Ectodermal cell (in vitro differentiated cells): ENCODE data around the gene HP1BP3.
A peak's percentile ranks its signal among the peaks of the same experiment; 100 is the strongest.

Source experiments
- H3K27ac ChIP-seq: 2 replicates; pipeline ENCODE4 v1.7.0; 2013; ENCODE audit warnings: mild to moderate bottlenecking, low read depth, low read length; ENCODE audit not compliant: insufficient read depth, poor library complexity, severe bottlenecking
- H3K27me3 ChIP-seq: 2 replicates; pipeline ENCODE4 v1.7.0; 2013; ENCODE audit warnings: mild to moderate bottlenecking, low read length; ENCODE audit not compliant: insufficient read depth, control insufficient read depth, poor library complexity, severe bottlenecking
- H3K36me3 ChIP-seq: one replicate; pipeline ENCODE4 v1.7.0; 2013; ENCODE audit warnings: low read length; ENCODE audit not compliant: control insufficient read depth, insufficient read depth
- H3K4me1 ChIP-seq: one replicate; pipeline ENCODE4 v1.7.0; 2013; ENCODE audit warnings: low read length; ENCODE audit not compliant: control insufficient read depth, insufficient read depth
- H3K4me3 ChIP-seq: 2 replicates; pipeline ENCODE4 v1.7.0; 2013; ENCODE audit warnings: low read depth, low read length, control low read depth; ENCODE audit not compliant: insufficient read depth
- H3K9me3 ChIP-seq: 2 replicates; pipeline ENCODE4 v1.7.0; 2013; ENCODE audit warnings: mild to moderate bottlenecking, low read length, moderate library complexity; ENCODE audit not compliant: control insufficient read depth
- WGBS, 2 experiments: methylation state at CpG; one replicate each; pipeline ENCODE4 v1.1.7; 2013; ENCODE audit warnings: missing lambda C conversion rate in 2 of 2; 5-methylcytosine and 5-hydroxymethylcytosine counted together

Gene HP1BP3

DNA sequence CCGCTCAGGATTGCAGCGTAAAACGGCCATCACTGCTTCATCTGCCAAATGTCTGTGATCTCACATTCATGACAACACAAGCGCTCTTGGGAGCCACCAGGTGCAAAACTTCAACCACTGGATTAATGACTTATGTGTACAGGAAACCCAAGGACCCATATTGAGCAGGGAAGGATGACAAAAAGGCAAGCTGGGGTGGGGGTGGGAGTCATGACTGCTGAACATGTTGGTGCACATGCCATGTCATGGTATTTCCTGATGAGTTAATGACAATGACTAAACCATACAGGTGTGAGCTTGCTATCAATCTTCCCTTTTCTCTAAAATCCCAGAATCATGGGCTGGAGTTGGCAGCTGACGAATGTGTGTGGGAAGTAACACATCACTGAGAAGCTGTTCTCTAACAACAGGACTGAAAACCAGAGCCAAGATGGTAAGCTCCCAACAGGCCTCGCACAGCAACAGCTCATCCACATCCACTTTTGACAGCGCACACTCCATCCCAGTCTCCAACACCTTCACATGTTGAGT, 51.5 kb downstream of the HP1BP3 start:
- Histone ChIP-seq H3K9me3 (no peaks in the 10 kb centered on the region), H3K36me3 (no peaks in the 10 kb centered on the region), H3K27ac (no peak overlapping the region), H3K4me1 (peaks cover 9% of the 10 kb centered on the region), H3K27me3 (peaks cover 36% of the 10 kb centered on the region), H3K4me3 (no peak overlapping the region)
- 93 to 96% methylated on average over 7 of the region's 7 CpGs for WGBS, 2 experiments

DNA sequence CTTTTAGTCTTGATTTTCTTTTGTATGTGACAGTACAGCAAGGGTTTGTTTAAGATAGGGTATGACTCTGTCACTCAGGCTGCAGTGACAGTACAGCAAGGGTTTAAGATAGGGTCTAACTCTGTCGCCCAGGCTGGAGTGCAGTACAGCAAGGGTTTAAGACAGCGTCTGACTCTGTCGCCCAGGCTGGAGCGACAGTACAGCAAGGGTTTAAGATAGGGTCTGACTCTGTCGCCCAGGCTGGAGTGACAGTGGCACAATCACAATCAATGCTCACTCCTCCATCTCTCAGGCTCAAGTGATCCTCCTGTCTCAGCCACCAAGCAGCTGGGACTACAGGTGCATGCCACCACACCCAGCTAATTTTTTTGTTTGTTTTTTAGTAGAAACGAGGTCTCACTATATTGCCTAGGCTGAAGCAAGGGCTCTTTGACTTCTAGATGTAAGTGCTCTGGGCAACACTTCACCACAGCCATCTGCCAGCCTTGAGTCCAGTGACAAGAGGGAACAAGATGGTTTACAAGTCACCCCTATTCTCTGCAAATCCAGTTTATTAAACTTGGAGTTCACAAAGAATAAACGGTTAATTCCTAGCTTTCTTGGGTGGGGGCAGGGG, 53.6 kb downstream of the HP1BP3 start:
- Histone ChIP-seq H3K36me3 (no peaks in the 10 kb centered on the region), H3K27ac (no peak overlapping the region), H3K4me1 (peaks cover 20% of the 10 kb centered on the region), H3K4me3 (no peak overlapping the region), H3K9me3 (no peaks in the 10 kb centered on the region), H3K27me3 (peaks cover 48% of the 10 kb centered on the region)
- WGBS, 2 experiments: 48 to 50% methylated on average over 7 of the region's 7 CpGs

DNA sequence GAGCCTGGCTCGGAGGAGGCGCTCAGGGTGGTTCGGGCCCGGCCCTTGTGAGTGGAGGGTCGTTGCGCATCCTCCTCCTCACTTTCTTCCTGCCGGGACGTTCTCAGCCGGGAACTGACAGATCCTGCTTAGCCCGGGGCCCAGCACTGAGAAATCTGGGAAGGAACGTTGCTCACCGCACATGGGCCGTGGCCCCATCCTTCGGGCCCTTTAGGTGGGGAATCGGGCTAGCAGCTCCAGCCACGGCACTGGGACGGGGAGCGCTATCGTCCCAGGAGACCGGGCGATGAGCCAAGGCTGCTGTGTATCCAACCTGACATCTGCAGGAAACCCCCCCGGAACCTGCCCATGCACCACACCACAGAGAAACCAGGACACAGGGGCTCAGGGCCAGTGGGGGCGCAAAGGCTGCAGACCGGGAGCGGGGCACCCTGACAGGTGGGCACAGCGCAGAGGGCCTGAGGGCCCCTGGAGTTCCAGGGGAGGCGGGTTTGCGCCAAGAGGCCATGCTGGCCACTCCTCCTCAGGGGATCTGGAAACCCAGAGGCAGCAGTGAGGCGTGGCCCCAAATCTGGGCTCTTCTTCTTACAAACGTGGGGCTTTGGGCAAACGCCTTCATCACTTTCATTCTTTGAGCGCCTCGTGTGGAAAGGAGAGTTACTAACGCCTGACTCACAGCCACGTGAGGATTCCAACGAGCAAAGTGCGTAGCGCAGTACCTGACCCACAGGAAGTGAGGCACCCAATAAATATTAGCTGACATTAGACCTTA, 54.3 kb downstream of the HP1BP3 start, which contains the start of gene SH2D5:
SH2D5 (minus strand) TSS at position 116 of the 772 bp plus-strand sequence. CDS start 4,659 bp downstream, outside the sequence.
- H3K9me3 ChIP-seq: no peaks in the 10 kb centered on the region
- H3K4me3 ChIP-seq: peak within 1 kb of the TSS; percentile 43
- peaks cover 48% of the 10 kb centered on the region for H3K27me3 ChIP-seq
- 2 to 3% methylated on average over 38 of the region's 38 CpGs for WGBS, 2 experiments
- no peak within 1 kb of the TSS for H3K27ac ChIP-seq
- H3K36me3 ChIP-seq: no peaks in the 10 kb centered on the region
- H3K4me1 ChIP-seq: peaks cover 26% of the 10 kb centered on the region

DNA sequence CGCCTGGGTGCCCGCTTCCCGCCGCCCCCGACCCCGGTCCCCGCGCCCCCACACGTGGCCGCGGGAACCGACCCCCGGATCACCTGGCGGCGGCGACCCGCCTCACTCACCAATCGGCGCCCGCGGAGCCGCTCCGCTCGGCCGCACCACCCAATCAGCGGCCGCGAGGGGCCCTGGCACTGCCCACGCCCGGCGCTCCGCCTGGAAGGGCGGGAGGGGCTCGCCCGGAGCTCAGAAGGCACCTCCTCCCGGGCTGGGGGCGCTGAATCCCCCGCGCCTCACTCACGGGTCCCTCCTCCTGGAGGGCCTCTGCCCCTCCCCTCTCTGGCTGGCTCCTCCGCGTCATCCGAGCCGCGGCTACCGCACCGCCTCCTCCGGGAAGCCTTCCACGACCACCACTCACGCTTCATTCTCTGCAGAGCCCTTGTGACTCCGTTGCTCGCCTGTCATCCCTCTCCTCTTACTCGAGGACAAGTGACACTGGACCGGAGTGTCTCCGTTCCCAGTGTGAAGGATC, 55.0 kb downstream of the HP1BP3 start:
- H3K36me3 ChIP-seq: no peaks in the 10 kb centered on the region
- peaks cover 48% of the 10 kb centered on the region for H3K27me3 ChIP-seq
- no peak overlapping the region for H3K27ac ChIP-seq
- H3K4me3 ChIP-seq: peak overlapping the region; percentile 43
- H3K9me3 ChIP-seq: no peaks in the 10 kb centered on the region
- peaks cover 26% of the 10 kb centered on the region for H3K4me1 ChIP-seq
- WGBS, 2 experiments: 0% methylated on average over 55 of the region's 55 CpGs

DNA sequence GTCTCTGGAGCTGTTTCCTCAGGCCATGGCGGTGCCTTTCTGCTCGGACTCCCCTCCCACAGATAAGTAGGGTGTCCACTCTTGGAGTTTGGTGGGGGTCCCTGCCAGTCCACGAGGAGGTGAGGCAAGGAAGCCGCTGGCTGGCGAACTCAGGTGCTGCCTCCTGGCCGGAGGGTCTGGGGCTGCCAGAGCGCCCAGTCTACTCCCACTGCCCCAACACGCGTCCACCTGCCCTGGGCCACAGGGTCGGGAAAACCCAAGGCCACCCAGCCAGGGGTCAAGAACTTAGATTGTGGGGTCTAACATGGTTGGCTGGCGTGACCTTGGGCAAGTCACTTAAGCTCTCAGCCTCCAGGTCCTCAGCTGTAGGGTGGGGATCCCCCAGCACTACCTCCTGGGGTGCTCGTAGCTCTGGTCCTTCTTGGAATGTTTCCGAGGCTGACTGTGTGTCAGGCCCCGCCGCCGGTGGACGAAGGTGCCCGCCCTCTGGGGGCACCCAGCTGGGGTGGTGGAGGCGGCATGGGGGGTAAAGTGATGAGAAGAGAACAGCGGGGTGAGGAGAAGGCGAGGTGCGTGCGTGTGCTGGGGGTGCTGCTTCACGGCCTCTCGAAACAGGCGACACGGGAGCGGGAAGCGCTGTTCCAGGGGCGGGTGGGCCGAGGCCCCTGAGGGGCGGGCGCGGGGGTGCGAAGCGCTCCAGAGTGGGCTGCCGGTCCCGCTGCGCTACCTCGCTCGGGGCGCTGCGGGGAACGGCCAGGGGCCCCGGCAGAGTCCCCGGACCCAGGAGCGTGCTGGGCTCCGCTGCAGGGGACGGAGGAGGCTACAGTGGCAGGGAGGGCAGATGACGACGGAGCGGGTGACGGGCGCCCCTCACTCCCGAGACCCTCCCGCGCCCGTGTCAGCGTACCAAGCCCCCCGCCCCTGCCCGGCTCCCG, 55.8 kb downstream of the HP1BP3 start:
- Histone ChIP-seq H3K9me3 (no peaks in the 10 kb centered on the region), H3K27ac (no peak overlapping the region), H3K4me3 (peak overlapping the region; percentile 43), H3K27me3 (peaks cover 48% of the 10 kb centered on the region), H3K36me3 (no peaks in the 10 kb centered on the region), H3K4me1 (peaks cover 26% of the 10 kb centered on the region)
- 20% methylated on average over 62 of the region's 62 CpGs for WGBS, 2 experiments

DNA sequence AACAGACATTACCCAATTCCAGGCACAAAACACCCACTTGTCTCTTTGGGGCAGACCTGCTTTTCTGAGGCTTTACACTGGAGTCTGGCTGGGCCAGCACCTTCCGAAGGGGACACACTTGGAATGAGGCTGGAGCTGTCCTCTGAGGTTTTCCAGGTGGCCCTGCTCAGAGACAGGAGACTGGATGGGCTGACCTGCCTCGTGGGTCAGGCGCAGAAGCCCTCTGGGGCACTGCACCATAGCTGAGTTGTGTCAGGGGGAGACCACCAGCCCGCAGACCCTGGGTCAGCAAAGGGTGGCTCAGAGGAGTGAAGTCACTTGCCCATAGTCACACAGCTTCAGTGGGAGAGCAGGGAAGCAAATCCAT, 56.4 kb downstream of the HP1BP3 start:
- H3K27me3 ChIP-seq: peaks cover 48% of the 10 kb centered on the region
- 83 to 85% methylated on average over 4 of the region's 4 CpGs for WGBS, 2 experiments

DNA sequence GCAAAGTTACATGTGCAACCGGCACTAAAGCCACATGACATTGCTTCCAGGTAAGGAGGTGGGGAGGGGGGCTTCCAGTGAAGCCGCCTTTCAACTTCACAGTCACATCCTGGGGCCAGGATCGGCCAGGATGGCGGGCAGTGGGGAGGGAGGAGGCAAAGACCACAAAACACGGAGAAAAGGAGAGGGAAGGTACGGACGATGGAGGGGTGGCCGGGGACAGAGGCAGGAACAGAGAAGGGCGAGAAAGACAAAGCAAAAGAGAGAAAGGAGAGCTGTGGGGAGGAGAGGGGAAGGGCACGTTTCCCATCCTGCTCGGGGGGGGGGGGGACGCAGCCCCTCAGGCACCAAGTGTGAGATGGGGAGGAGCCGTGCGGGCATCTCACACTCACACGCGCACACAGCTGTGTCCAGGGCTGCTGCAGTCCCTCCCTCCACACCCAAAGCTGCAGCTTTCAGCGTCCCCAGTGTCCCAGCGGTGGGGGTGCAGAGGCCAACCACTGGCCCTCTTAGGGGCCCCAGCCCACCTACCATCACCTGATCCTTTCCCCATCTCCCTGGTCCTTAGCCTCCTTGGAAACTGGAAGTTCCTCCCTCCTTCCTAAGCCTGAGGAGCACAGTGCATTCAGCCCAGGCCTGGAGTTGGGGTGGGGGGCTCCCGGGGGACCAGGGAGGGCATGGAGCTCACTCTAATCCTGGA, 57.0 kb downstream of the HP1BP3 start:
- Histone ChIP-seq H3K27me3 (peaks cover 48% of the 10 kb centered on the region), H3K4me1 (peaks cover 26% of the 10 kb centered on the region), H3K4me3 (no peak overlapping the region), H3K27ac (no peak overlapping the region), H3K9me3 (no peaks in the 10 kb centered on the region), H3K36me3 (no peaks in the 10 kb centered on the region)
- WGBS, 2 experiments: 41 to 47% methylated on average over 19 of the region's 19 CpGs

More for the DNA sequence above, 56.4 kb downstream of the HP1BP3 start:
- H3K36me3 ChIP-seq: no peaks in the 10 kb centered on the region
- H3K27ac ChIP-seq: no peak overlapping the region
- H3K9me3 ChIP-seq: no peaks in the 10 kb centered on the region
- H3K4me1 ChIP-seq: peaks cover 26% of the 10 kb centered on the region
- H3K4me3 ChIP-seq: no peak overlapping the region

DNA sequence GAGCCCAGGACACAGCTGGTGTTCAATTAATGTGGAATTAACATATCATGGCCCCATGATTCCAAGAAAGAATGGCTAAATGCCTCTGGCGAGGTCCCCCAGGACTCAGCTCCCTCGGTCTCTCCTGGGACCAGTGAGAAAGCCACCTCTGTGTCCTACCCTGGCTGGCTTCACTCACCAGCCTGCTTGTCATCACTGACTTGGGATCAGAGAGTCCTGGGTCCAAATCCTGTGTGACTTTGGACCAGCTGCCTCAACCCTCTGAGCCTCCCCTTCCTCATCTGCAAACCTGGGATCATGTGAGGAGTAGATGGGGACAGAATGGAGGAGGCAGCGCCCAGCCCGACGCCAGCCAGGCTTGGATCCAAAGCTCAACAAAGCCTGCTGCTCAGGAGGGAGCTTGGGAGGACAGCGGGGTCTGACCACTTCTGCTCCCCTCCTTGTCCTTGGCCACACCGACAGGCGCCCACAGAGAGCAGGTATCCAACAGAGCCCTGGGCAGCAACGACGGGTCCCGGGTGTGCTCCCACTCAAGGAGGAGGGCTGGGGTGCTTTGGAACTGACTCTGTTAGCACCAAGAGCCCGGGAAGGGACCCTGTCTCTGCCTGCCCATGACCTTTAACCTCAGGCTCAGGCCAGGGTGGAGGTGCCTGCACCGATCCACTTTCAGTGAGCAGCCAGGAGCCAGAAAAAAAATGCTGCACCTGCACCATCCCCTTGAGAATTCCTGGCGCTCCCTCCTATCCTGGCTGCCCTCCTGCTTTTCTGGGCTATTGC, 57.8 kb downstream of the HP1BP3 start:
- H3K27ac ChIP-seq: no peak overlapping the region
- H3K36me3 ChIP-seq: no peaks in the 10 kb centered on the region
- peaks cover 26% of the 10 kb centered on the region for H3K4me1 ChIP-seq
- no peaks in the 10 kb centered on the region for H3K9me3 ChIP-seq
- no peak overlapping the region for H3K4me3 ChIP-seq
- 73 to 74% methylated on average over 14 of the region's 14 CpGs for WGBS, 2 experiments
- H3K27me3 ChIP-seq: peaks cover 48% of the 10 kb centered on the region
